WTC11 (cell line): ENCODE results near the gene SENP7. TPM values are rescaled to one million over a fixed set of nuclear protein-coding genes. Genes with fewer than 3 reads are reported as not detected.
"Not testable (repeated sequence)": the region's sequence is repeated elsewhere in the genome, so short reads cannot be mapped to it uniquely, and the experiment has no call there.

Source experiments
- ATAC-seq: fragments of 200-7000 bp; cut with Tn5 transposase; 2 replicates; pipeline ENCODE4 v1.10.0; 2021; ENCODE audit warnings: mild to moderate bottlenecking, moderate library complexity
- CTCF ChIA-PET: fragments of 300-600 bp; sonication (Branson Sonifier 250); formaldehyde crosslinking; loops from one replicate; lab custom pipeline; 2021; ENCODE audit warnings: antibody characterized with exemption; lab: Charles Lee
- POLR2A ChIA-PET: fragments of 350-600 bp; sonication (Branson Sonifier 250); formaldehyde crosslinking; loops from one replicate; lab custom pipeline; 2021; ENCODE audit warnings: antibody characterized with exemption; lab: Charles Lee
- DNase-seq: peaks from one replicate; pipeline ENCODE4 v3.0.0; 2021; ENCODE audit warnings: low spot score
- H3K27ac Mint-ChIP-seq: 2 replicates; pipeline ENCODE4 v1.8.0; 2021; ENCODE audit warnings: mixed read lengths
- H3K27me3 Mint-ChIP-seq: 2 replicates; pipeline ENCODE4 v1.8.0; 2021; ENCODE audit warnings: low read depth, mild to moderate bottlenecking, moderate library complexity, mixed read lengths
- H3K36me3 Mint-ChIP-seq: 2 replicates; pipeline ENCODE4 v1.8.0; 2021; ENCODE audit warnings: mixed read lengths
- H3K4me1 Mint-ChIP-seq: 2 replicates; pipeline ENCODE4 v1.8.0; 2022; ENCODE audit warnings: mixed read lengths
- H3K4me3 Mint-ChIP-seq: 2 replicates; pipeline ENCODE4 v1.8.0; 2021; ENCODE audit warnings: mild to moderate bottlenecking, moderate library complexity, mixed read lengths
- H3K9me3 Mint-ChIP-seq: 2 replicates; pipeline ENCODE4 v1.8.0; 2021; ENCODE audit warnings: mixed read lengths
- ATF1 ChIP-seq: sonication (generic); formaldehyde crosslinking; IDR thresholded peaks from 2 replicates; pipeline ENCODE4 v1.8.1; 2023; ENCODE audit warnings: mild to moderate bottlenecking, moderate library complexity, missing genetic modification reagents
- CREB1 ChIP-seq: sonication (generic); formaldehyde crosslinking; IDR thresholded peaks from 2 replicates; pipeline ENCODE4 v1.8.0; 2023; ENCODE audit warnings: mild to moderate bottlenecking, missing genetic modification reagents
- ERG ChIP-seq: fragments of 250-450 bp; sonication (Bioruptor Pico); IDR thresholded peaks from 2 replicates; pipeline ENCODE4 v1.8.0; 2021; ENCODE audit warnings: mild to moderate bottlenecking
- FOXJ3 ChIP-seq: sonication (generic); formaldehyde crosslinking; IDR thresholded peaks from 2 replicates; pipeline ENCODE4 v1.9.0; 2021; ENCODE audit warnings: missing genetic modification reagents, mild to moderate bottlenecking, borderline replicate concordance
- JUN ChIP-seq: sonication (generic); formaldehyde crosslinking; IDR thresholded peaks from 2 replicates; pipeline ENCODE4 v1.8.0; 2023; ENCODE audit warnings: mild to moderate bottlenecking, missing genetic modification reagents
- NR1H2 ChIP-seq: sonication (generic); formaldehyde crosslinking; IDR thresholded peaks from 2 replicates; pipeline ENCODE4 v1.9.0; 2021; ENCODE audit warnings: mild to moderate bottlenecking, moderate library complexity, missing genetic modification reagents
- PRRX2 ChIP-seq: fragments of 250-450 bp; sonication (Bioruptor Pico); IDR thresholded peaks from 2 replicates; pipeline ENCODE4 v1.8.0; 2021; ENCODE audit warnings: mild to moderate bottlenecking
- TP53 ChIP-seq: sonication (generic); formaldehyde crosslinking; IDR thresholded peaks from 2 replicates; pipeline ENCODE4 v1.8.1; 2023; ENCODE audit warnings: mild to moderate bottlenecking, missing genetic modification reagents
- ZBTB21 ChIP-seq: sonication (generic); formaldehyde crosslinking; IDR thresholded peaks from 2 replicates; pipeline ENCODE4 v1.8.1; 2023; ENCODE audit warnings: mild to moderate bottlenecking, missing genetic modification reagents, borderline replicate concordance
- ZNF121 ChIP-seq: sonication (generic); formaldehyde crosslinking; IDR thresholded peaks from 2 replicates; pipeline ENCODE4 v1.8.0; 2023; ENCODE audit warnings: missing genetic modification reagents
- ZNF232 ChIP-seq: sonication (generic); formaldehyde crosslinking; IDR thresholded peaks from 2 replicates; pipeline ENCODE4 v1.8.0; 2022; ENCODE audit warnings: mild to moderate bottlenecking, missing genetic modification reagents
- ZNF396 ChIP-seq: fragments of 250-450 bp; sonication (Bioruptor Pico); IDR thresholded peaks from 2 replicates; pipeline ENCODE4 v1.8.0; 2021; ENCODE audit warnings: mild to moderate bottlenecking, moderate library complexity, borderline replicate concordance
- ZNF512 ChIP-seq: sonication (generic); formaldehyde crosslinking; IDR thresholded peaks from 2 replicates; pipeline ENCODE4 v1.8.1; 2022; ENCODE audit warnings: missing genetic modification reagents, borderline replicate concordance
- ZSCAN18 ChIP-seq: fragments of 250-450 bp; sonication (Bioruptor Pico); IDR thresholded peaks from 2 replicates; pipeline ENCODE4 v2.1.2; 2022; ENCODE audit warnings: mild to moderate bottlenecking, moderate library complexity
- total RNA-seq: library from RNA; stranded (reverse); gene quantifications from 3 replicates; pipeline ENCODE4 v1.2.3, GENCODE V29; 2021
- TF ChIP-seq, protein P1 (sequence below): sonication (generic); formaldehyde crosslinking; conservative IDR thresholded peaks from 2 replicates; pipeline ENCODE4 v1.8.1; 2023; ENCODE audit warnings: mild to moderate bottlenecking, low read depth, missing genetic modification reagents, moderate library complexity
- TF ChIP-seq, protein P2 (sequence below): sonication (generic); formaldehyde crosslinking; IDR thresholded peaks from 2 replicates; pipeline ENCODE4 v1.8.0; 2023; ENCODE audit warnings: mild to moderate bottlenecking, missing genetic modification reagents

SENP7 gene
- total RNA-seq, 1 experiment from 2014 or later: 10.5 TPM

DNA sequence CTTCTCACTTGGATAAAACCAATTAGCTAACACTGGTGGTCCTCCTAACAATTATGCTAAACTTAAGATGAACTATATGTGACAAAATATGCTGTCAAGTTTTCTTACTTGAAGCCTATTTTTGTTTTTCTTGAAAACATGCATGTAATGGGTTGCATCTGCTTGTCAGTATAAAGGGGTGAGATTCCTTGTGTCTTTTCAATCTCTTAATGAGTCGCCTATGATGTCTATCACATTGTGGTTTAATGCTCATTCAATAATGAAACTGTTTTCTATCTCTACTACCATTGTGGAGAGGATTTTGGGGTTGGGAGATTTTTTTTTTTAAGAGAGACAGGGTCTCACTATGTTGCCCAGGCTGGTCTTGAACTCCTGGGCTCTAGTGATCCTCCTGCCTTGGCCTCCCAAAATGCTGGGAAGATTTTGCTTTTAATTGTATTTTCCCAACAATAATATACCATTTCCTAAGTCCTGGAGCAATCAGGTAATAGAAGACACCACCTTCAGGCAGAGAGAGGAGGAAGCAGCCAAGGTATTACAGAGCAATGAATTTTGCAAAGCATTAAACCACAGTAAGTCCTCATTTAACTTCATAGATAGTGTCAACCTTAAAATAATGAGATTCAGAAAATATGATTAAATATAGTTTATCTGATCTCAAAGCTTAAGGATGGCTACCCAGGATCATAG lies 31.3 kb upstream of the SENP7 start (continued):
- no peak for TF ChIP-seq TP53
- no peak for TF ChIP-seq ATF1 (CRISPR knock-in tag)
- TF ChIP-seq, protein P1, sequence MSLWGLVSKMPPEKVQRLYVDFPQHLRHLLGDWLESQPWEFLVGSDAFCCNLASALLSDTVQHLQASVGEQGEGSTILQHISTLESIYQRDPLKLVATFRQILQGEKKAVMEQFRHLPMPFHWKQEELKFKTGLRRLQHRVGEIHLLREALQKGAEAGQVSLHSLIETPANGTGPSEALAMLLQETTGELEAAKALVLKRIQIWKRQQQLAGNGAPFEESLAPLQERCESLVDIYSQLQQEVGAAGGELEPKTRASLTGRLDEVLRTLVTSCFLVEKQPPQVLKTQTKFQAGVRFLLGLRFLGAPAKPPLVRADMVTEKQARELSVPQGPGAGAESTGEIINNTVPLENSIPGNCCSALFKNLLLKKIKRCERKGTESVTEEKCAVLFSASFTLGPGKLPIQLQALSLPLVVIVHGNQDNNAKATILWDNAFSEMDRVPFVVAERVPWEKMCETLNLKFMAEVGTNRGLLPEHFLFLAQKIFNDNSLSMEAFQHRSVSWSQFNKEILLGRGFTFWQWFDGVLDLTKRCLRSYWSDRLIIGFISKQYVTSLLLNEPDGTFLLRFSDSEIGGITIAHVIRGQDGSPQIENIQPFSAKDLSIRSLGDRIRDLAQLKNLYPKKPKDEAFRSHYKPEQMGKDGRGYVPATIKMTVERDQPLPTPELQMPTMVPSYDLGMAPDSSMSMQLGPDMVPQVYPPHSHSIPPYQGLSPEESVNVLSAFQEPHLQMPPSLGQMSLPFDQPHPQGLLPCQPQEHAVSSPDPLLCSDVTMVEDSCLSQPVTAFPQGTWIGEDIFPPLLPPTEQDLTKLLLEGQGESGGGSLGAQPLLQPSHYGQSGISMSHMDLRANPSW: no peak

GRCh38 chr3:101542957-101543356 lies 29.9 kb upstream of the SENP7 start:
- no peak for TF ChIP-seq ZSCAN18
- TF ChIP-seq, protein P2, sequence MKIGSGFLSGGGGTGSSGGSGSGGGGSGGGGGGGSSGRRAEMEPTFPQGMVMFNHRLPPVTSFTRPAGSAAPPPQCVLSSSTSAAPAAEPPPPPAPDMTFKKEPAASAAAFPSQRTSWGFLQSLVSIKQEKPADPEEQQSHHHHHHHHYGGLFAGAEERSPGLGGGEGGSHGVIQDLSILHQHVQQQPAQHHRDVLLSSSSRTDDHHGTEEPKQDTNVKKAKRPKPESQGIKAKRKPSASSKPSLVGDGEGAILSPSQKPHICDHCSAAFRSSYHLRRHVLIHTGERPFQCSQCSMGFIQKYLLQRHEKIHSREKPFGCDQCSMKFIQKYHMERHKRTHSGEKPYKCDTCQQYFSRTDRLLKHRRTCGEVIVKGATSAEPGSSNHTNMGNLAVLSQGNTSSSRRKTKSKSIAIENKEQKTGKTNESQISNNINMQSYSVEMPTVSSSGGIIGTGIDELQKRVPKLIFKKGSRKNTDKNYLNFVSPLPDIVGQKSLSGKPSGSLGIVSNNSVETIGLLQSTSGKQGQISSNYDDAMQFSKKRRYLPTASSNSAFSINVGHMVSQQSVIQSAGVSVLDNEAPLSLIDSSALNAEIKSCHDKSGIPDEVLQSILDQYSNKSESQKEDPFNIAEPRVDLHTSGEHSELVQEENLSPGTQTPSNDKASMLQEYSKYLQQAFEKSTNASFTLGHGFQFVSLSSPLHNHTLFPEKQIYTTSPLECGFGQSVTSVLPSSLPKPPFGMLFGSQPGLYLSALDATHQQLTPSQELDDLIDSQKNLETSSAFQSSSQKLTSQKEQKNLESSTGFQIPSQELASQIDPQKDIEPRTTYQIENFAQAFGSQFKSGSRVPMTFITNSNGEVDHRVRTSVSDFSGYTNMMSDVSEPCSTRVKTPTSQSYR (CRISPR knock-in tag): no peak
- no peak for TF ChIP-seq ZNF396 (CRISPR knock-in tag)
- no peak for TF ChIP-seq JUN (CRISPR knock-in tag)
- no peak for TF ChIP-seq CREB1 (CRISPR knock-in tag)
- TF ChIP-seq ZBTB21 (CRISPR knock-in tag): no peak
- TF ChIP-seq FOXJ3 (CRISPR knock-in tag): no peak
- no peak for TF ChIP-seq ZNF512 (CRISPR knock-in tag)
- TF ChIP-seq ERG: no peak
- no peak for TF ChIP-seq PRRX2 (CRISPR knock-in tag)
- no peak for TF ChIP-seq NR1H2
- no peak for TF ChIP-seq ZNF121 (CRISPR knock-in tag)
- no peak for TF ChIP-seq ZNF232 (CRISPR knock-in tag)
- TF ChIP-seq, all 79 proteins: peak for 0
- H3K4me1 Mint-ChIP-seq: peaks cover 15% of the 10 kb centered on the region
- CTCF ChIA-PET: interaction anchor here (0.8 kb wide), 1 partner anchor 13 kb away, joined by 4 read pairs; no protein-coding TSS in a partner anchor
- H3K36me3 Mint-ChIP-seq: peaks cover 47% of the 10 kb centered on the region
- DNase-seq (no peak), ATAC-seq (no peak)
- no peak overlapping the region for H3K27ac Mint-ChIP-seq
- peaks cover 51% of the 10 kb centered on the region for H3K27me3 Mint-ChIP-seq
- POLR2A ChIA-PET: no interaction called here
- H3K4me3 Mint-ChIP-seq: no peak overlapping the region
- H3K9me3 Mint-ChIP-seq: peaks cover 43% of the 10 kb centered on the region

DNA sequence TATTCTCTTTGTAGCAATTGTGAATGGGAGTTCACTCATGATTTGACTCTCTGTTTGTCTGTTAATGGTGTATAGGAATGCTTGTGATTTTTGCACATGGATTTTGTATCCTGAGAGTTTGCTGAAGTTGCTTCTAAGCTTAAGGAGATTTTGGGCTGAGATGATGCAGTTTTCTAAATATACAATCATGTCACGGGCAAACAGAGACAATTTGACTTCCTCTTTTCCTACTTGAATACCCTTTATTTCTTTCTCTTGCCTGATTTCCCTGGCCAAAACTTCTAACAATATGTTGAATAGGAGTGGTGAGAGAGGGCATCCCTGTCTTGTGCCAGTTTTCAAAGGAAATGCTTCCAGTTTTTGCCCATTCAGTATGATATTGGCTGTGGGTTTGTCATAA lies 23.9 kb upstream of the SENP7 start:
- CTCF ChIA-PET, ATAC-seq, H3K27ac Mint-ChIP-seq, DNase-seq, H3K4me3 Mint-ChIP-seq, POLR2A ChIA-PET: not testable (repeated sequence)
- Mint-ChIP-seq H3K4me1 (peaks cover 12% of the 10 kb centered on the region), H3K9me3 (peaks cover 24% of the 10 kb centered on the region), H3K27me3 (peaks cover 52% of the 10 kb centered on the region), H3K36me3 (peaks cover 30% of the 10 kb centered on the region)
